H1 (cell line): ENCODE measurements around the gene GNAI2.

Source experiments
- CTCF ChIP-seq, 3 experiments: IDR thresholded peaks; 1 replicate in 2 of 3; 2 replicates in 1 of 3; pipeline versions ENCODE4 v1.5.1 to v1.6.1; 2011; ENCODE audit warnings: low read length in 3 of 3, mild to moderate bottlenecking in 3 of 3, inconsistent platforms in 2 of 3, low read depth in 1 of 3, moderate library complexity in 1 of 3; ENCODE audit not compliant: insufficient read depth in 1 of 3; ENCODE audit errors: control extremely low read depth in 1 of 3
- EP300 ChIP-seq, 2 experiments: IDR thresholded peaks; 1 replicate in 1 of 2; 2 replicates in 1 of 2; pipeline ENCODE4 v1.6.1; 2011 to 2012; ENCODE audit warnings: low read depth in 2 of 2, low read length in 2 of 2, mild to moderate bottlenecking in 2 of 2, borderline replicate concordance in 1 of 2, inconsistent platforms in 1 of 2, moderate library complexity in 1 of 2
- EZH2 ChIP-seq: fragments of 200-600 bp; sonication (generic); IDR thresholded peaks from 2 replicates; pipeline ENCODE4 v1.7.1; 2012; ENCODE audit warnings: low read depth, mild to moderate bottlenecking, moderate library complexity, low read length, inconsistent platforms; ENCODE audit not compliant: severe bottlenecking
- GABPA ChIP-seq: IDR thresholded peaks from 2 replicates; pipeline ENCODE4 v1.6.1; 2011; ENCODE audit warnings: mild to moderate bottlenecking, low read length, moderate library complexity, borderline replicate concordance; ENCODE audit not compliant: insufficient read depth
- KDM5A ChIP-seq: fragments of 200-600 bp; IDR thresholded peaks from 2 replicates; pipeline ENCODE4 v1.7.1; 2012; ENCODE audit warnings: mild to moderate bottlenecking, low read length, inconsistent platforms, mixed read lengths
- POLR2A ChIP-seq, 2 experiments: IDR thresholded peaks; 1 replicate in 1 of 2; 2 replicates in 1 of 2; pipeline ENCODE4 v1.6.1; 2011; ENCODE audit warnings: low read depth in 2 of 2, low read length in 2 of 2, mild to moderate bottlenecking in 2 of 2; ENCODE audit errors: control extremely low read depth in 1 of 2
- POLR2AphosphoS5 ChIP-seq: IDR thresholded peaks from 2 replicates; pipeline ENCODE4 v1.6.1; 2011; ENCODE audit warnings: low read depth, low read length
- RAD21 ChIP-seq, 2 experiments: IDR thresholded peaks in 1 of 2; conservative IDR thresholded peaks in 1 of 2; 2 replicates each; pipeline ENCODE4 v1.6.1; 2011; ENCODE audit warnings: low read depth in 2 of 2, low read length in 2 of 2, improper control_type of control experiment in 1 of 2, inconsistent platforms in 1 of 2, mild to moderate bottlenecking in 1 of 2, moderate library complexity in 1 of 2
- SIRT6 ChIP-seq: IDR thresholded peaks from one replicate; pipeline ENCODE4 v1.7.1; 2012; ENCODE audit warnings: low read length, inconsistent platforms
- SUZ12 ChIP-seq: fragments of 200-600 bp; sonication (generic); IDR thresholded peaks from 2 replicates; pipeline ENCODE4 v1.6.1; 2012; ENCODE audit warnings: mild to moderate bottlenecking, inconsistent platforms, low read length, moderate library complexity, mixed read lengths
- TAF1 ChIP-seq: IDR thresholded peaks from 2 replicates; pipeline ENCODE4 v1.6.1; 2011; ENCODE audit warnings: mild to moderate bottlenecking, low read depth, low read length
- YY1 ChIP-seq: IDR thresholded peaks from 2 replicates; pipeline ENCODE4 v1.6.1; 2011; ENCODE audit warnings: low read depth, mild to moderate bottlenecking, low read length
- ZNF274 ChIP-seq: IDR thresholded peaks from 2 replicates; pipeline ENCODE4 v1.7.0; 2012; ENCODE audit warnings: low read length, borderline replicate concordance; ENCODE audit errors: extremely low read depth

DNA sequence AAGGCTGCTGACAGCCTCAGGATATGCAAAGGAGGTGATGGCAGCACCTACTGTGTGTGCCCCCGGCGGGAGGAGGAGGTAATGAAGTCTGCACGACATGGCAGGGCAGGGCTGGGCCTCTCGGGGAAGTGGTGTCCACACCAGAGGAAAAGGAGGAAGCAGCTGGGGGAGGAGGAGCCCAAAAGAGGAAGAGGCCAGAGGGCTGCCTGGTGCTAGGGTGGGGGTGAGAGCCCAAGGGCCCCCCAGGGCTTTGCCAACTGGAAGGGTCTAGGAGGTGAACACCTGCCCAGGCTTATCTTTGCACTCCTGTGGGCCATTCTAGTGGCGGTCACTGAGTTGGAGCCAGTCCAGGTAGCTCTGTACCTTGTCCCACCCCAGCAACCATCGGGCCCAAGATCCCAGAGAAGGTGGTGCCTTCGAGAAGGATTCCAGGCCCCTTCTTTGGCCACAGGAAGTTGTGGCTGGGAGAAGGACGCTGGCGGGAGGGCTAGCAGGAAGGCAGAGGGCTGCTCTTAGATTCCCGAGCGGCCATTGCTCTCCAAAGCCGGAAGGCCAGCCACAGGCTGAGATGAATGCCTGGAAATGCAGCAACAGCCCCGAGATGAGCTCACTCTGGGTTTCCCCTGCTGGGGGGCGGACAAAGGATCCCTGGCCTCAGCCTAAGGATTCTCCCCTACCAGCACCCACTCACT lies 7.0 kb downstream of the GNAI2 start:
- TF ChIP-seq SUZ12 (no peak), YY1 (no peak), POLR2A (IDR thresholded peaks at IDR 0.05; ENCODE audit: control extremely low read depth in 1 of 2, low read depth in 2 of 2, low read length in 2 of 2) (no peak), CTCF (IDR thresholded peaks at IDR 0.05; ENCODE audit: control extremely low read depth in 1 of 3, insufficient read depth in 1 of 3, low read depth in 1 of 3, low read length in 3 of 3) (peak in 1 of 3 experiments; percentile 34; a peak in 2 of 4 replicates), GABPA (no peak), TAF1 (no peak), EZH2 (no peak), KDM5A (no peak), EP300 (IDR thresholded peaks at IDR 0.05; ENCODE audit: borderline replicate concordance in 1 of 2, low read depth in 2 of 2, low read length in 2 of 2) (no peak), ZNF274 (no peak), RAD21 (IDR thresholded peaks at IDR 0.05 in 1 of 2, conservative IDR thresholded peaks at IDR 0.05 in 1 of 2; ENCODE audit: low read depth in 2 of 2, low read length in 2 of 2) (no peak), POLR2AphosphoS5 (no peak), SIRT6 (no peak)
